ENCODE data around the gene C5.

- no peak for TF ChIP-seq EZH2 (IDR thresholded peaks at IDR 0.05; ENCODE audit: borderline replicate concordance)
- no peak for TF ChIP-seq CTCF (IDR thresholded peaks at IDR 0.05; ENCODE audit: poor library complexity)
These were observed 11.3 kb downstream of the C5 start for GRCh38 chr9:121038804-121039203.

Data from hepatocyte (in vitro differentiated cells).